B cell (primary cell): ENCODE results near the gene JARID2. TPM values are rescaled to one million over a fixed set of nuclear protein-coding genes. Genes with fewer than 3 reads are reported as not detected.
A peak's percentile ranks its signal among the peaks of the same experiment; 100 is the strongest.

ENCODE experiments used
- ATAC-seq: fragments of 200-7000 bp; cut with Tn5 transposase; one replicate; pipeline ENCODE4 v1.10.0; 2021; ENCODE audit warnings: low read depth, mild to moderate bottlenecking, moderate number of reproducible peaks, moderate library complexity
- CTCF ChIA-PET: fragments of 350-600 bp; sonication (Branson Sonifier 250); formaldehyde crosslinking; loops from one replicate; lab custom pipeline; 2021; ENCODE audit warnings: antibody characterized with exemption, inconsistent platforms; lab: Charles Lee
- POLR2A ChIA-PET: fragments of 350-600 bp; sonication (Branson Sonifier 250); formaldehyde crosslinking; loops from one replicate; lab custom pipeline; 2021; ENCODE audit warnings: antibody characterized with exemption; lab: Charles Lee
- DNase-seq: peaks from one replicate; pipeline ENCODE4 v3.0.0; 2013
- H2AFZ ChIP-seq: 2 replicates; pipeline ENCODE4 v1.6.1; 2012; ENCODE audit warnings: mild to moderate bottlenecking, low read depth, low read length; ENCODE audit not compliant: insufficient read depth, poor library complexity, severe bottlenecking
- H3K27ac ChIP-seq, 2 donors: 1 replicate in 1 of 2; 2 replicates in 1 of 2; pipeline ENCODE4 v1.5.1; 2012 to 2013; ENCODE audit warnings: low read length in 2 of 2, mild to moderate bottlenecking in 2 of 2, moderate library complexity in 1 of 2
- H3K27me3 ChIP-seq, 4 experiments: fragments of 200-600 bp in 1 of 4; sonication (generic) in 1 of 4; replicated peaks in 1 of 4; 1 replicate in 2 of 4; 2 replicates in 2 of 4; pipeline versions ENCODE4 v1.6.1 to v1.7.0; 2013 to 2016; ENCODE audit warnings: low read length in 3 of 4, mild to moderate bottlenecking in 2 of 4, mixed read lengths in 1 of 4, moderate library complexity in 1 of 4; ENCODE audit not compliant: insufficient read depth in 4 of 4, control insufficient read depth in 3 of 4; ENCODE audit errors: control extremely low read depth in 1 of 4
- H3K36me3 ChIP-seq, 2 experiments: replicated peaks in 1 of 2; 1 replicate in 1 of 2; 2 replicates in 1 of 2; pipeline versions ENCODE4 v1.6.1 to v1.7.1; 2013; ENCODE audit warnings: low read length in 1 of 2; ENCODE audit not compliant: insufficient read depth in 2 of 2, control insufficient read depth in 1 of 2; ENCODE audit errors: control extremely low read depth in 1 of 2, extremely low read depth in 1 of 2
- H3K4me1 ChIP-seq, 2 donors: fragments of 200-600 bp in 1 of 2; sonication (generic) in 1 of 2; 1 replicate in 1 of 2; 2 replicates in 1 of 2; pipeline versions ENCODE4 v1.5.1 to v1.6.1; 2013 to 2017; ENCODE audit warnings: low read length in 2 of 2; ENCODE audit not compliant: control insufficient read depth in 2 of 2, insufficient read depth in 2 of 2
- H3K4me2 ChIP-seq: replicated peaks from 2 replicates; pipeline ENCODE3; 2012; ENCODE audit warnings: mild to moderate bottlenecking, low read depth, low read length; ENCODE audit not compliant: poor library complexity, severe bottlenecking
- H3K4me3 ChIP-seq, 5 experiments: fragments of 200-600 bp in 1 of 5; sonication (generic) in 1 of 5; 1 replicate in 3 of 5; 2 replicates in 2 of 5; pipeline versions ENCODE4 v1.5.1 to v1.7.0; 2011 to 2016; ENCODE audit warnings: low read length in 4 of 5, mild to moderate bottlenecking in 4 of 5, low read depth in 2 of 5, control low read depth in 1 of 5, moderate library complexity in 1 of 5; ENCODE audit not compliant: insufficient read depth in 1 of 5; ENCODE audit errors: control extremely low read depth in 1 of 5, extremely low read depth in 1 of 5
- H3K79me2 ChIP-seq: fragments of 200-600 bp; sonication (generic); one replicate; pipeline ENCODE4 v1.6.0; 2016; ENCODE audit warnings: low read length; ENCODE audit not compliant: control insufficient read depth, insufficient read depth
- H3K9ac ChIP-seq: fragments of 200-600 bp; sonication (generic); 2 replicates; pipeline ENCODE4 v1.6.1; 2017; ENCODE audit warnings: mild to moderate bottlenecking, low read length, moderate library complexity
- H3K9me3 ChIP-seq, 3 donors: one replicate each; pipeline versions ENCODE4 v1.6.1 to v1.7.1; 2013; ENCODE audit warnings: low read length in 2 of 3; ENCODE audit not compliant: control insufficient read depth in 2 of 3, insufficient read depth in 1 of 3; ENCODE audit errors: control extremely low read depth in 1 of 3
- H4K20me1 ChIP-seq: 2 replicates; pipeline ENCODE4 v1.6.0; 2012; ENCODE audit warnings: mild to moderate bottlenecking, low read length; ENCODE audit not compliant: insufficient read depth, control insufficient read depth, poor library complexity, severe bottlenecking
- H3K27ac Mint-ChIP-seq: one replicate; pipeline ENCODE4 v1.8.0; 2021; ENCODE audit warnings: mixed read lengths
- H3K27me3 Mint-ChIP-seq: one replicate; pipeline ENCODE4 v1.8.0; 2021; ENCODE audit warnings: mixed read lengths
- H3K4me1 Mint-ChIP-seq: one replicate; pipeline ENCODE4 v1.8.0; 2021; ENCODE audit warnings: mixed read lengths
- H3K4me3 Mint-ChIP-seq: one replicate; pipeline ENCODE4 v1.8.0; 2021; ENCODE audit warnings: mixed read lengths
- H3K9me3 Mint-ChIP-seq: one replicate; pipeline ENCODE4 v1.8.0; 2022; ENCODE audit warnings: mixed read lengths; ENCODE audit not compliant: insufficient read depth
- CTCF ChIP-seq: fragments of 200-600 bp; IDR thresholded peaks from one replicate; pipeline ENCODE4 v1.8.0; 2022; ENCODE audit warnings: antibody characterized with exemption, mild to moderate bottlenecking
- EZH2 ChIP-seq: IDR thresholded peaks from 2 replicates; pipeline ENCODE4 v1.6.1; 2012; ENCODE audit warnings: borderline replicate concordance, low read depth, mild to moderate bottlenecking, moderate library complexity, low read length; ENCODE audit not compliant: insufficient read depth, poor library complexity, severe bottlenecking
- WGBS: methylation state at CpG from one replicate; pipeline ENCODE4 v1.1.5; 2013; ENCODE audit warnings: missing lambda C conversion rate; ENCODE audit not compliant: insufficient coverage; 5-methylcytosine and 5-hydroxymethylcytosine counted together
- intact Hi-C: fragments of 100-400 bp; cut with micrococcal nuclease; formaldehyde crosslinking; loops from one replicate; pipeline ENCODE4 v1.10.0; 2022
- polyA plus RNA-seq: library from polyadenylated mRNA; depleted of rRNA; stranded (reverse); fragments of >200 nt; gene quantifications from 2 replicates; pipeline ENCODE4 v1.2.3, GENCODE V29; 2012
- total RNA-seq, 2 donors: library from RNA; stranded (reverse); fragments of 120-200 nt in 1 of 2; gene quantifications; 1 replicate in 1 of 2; 2 replicates in 1 of 2; pipeline versions ENCODE4 v1.2.3 to v1.2.4, GENCODE V29; 2013 to 2022

Gene JARID2
- total and polyA plus RNA-seq, 2 donors (not counting 1 experiment from before 2014, with no cell fraction given) = 11.0 to 58.1 TPM

- TF ChIP-seq CTCF = peak; percentile 82
- no peak for TF ChIP-seq EZH2
- no peaks in the 10 kb centered on the region for H3K9me3 Mint-ChIP-seq
- peaks cover 9 to 12% of the 10 kb centered on the region in 2 experiments for H3K36me3 ChIP-seq
- no peak overlapping the region for H3K4me3 Mint-ChIP-seq
- H3K4me3 ChIP-seq = no peak overlapping the region
- DNase-seq = peak; percentile 68
- intact Hi-C loops = no loop called here
- POLR2A ChIA-PET = no interaction called here
- no peak overlapping the region for H2AFZ ChIP-seq
- H3K4me2 ChIP-seq = no peak overlapping the region
- CTCF ChIA-PET = interaction anchor here (0.6 to 2.4 kb wide), 9 partner anchors 18 to 1556 kb away, joined by 3 to 9 read pairs (median 4); no protein-coding TSS in a partner anchor
- H3K27ac Mint-ChIP-seq = peak overlapping the region; percentile 43
- H3K79me2 ChIP-seq = peaks cover 98% of the 10 kb centered on the region
- peaks cover 33% of the 10 kb centered on the region for H4K20me1 ChIP-seq
- no peaks in the 10 kb centered on the region for H3K27me3 ChIP-seq
- ATAC-seq = peak; percentile 51
- H3K27ac ChIP-seq = no peak overlapping the region
- 90% methylated on average over 5 of the region's 5 CpGs for WGBS
- peaks cover 0 to 5% of the 10 kb centered on the region in 2 donors for H3K4me1 ChIP-seq
- H3K9me3 ChIP-seq = peaks cover 0 to 3% (median 0%) of the 10 kb centered on the region in 3 donors
- H3K4me1 Mint-ChIP-seq = peaks cover 49% of the 10 kb centered on the region
- H3K9ac ChIP-seq = no peak overlapping the region
- H3K27me3 Mint-ChIP-seq = no peaks in the 10 kb centered on the region
Observed at GRCh38 chr6:15464211-15464725, 218.4 kb downstream of the JARID2 start.

- ATAC-seq (no peak), DNase-seq (no peak)
- Histone ChIP-seq H4K20me1 (peaks cover 33% of the 10 kb centered on the region), H3K27ac (no peak overlapping the region), H3K9ac (no peak overlapping the region), H3K4me3 (no peak overlapping the region), H3K4me2 (no peak overlapping the region), H2AFZ (no peak overlapping the region), H3K9me3 (peaks cover 0 to 3% (median 0%) of the 10 kb centered on the region in 3 donors), H3K79me2 (peaks cover 98% of the 10 kb centered on the region), H3K27me3 (no peaks in the 10 kb centered on the region), H3K4me1 (no peaks in the 10 kb centered on the region), H3K36me3 (peaks cover 12 to 18% of the 10 kb centered on the region in 2 experiments)
- no peak overlapping the region for H3K4me3 Mint-ChIP-seq
- no peak overlapping the region for H3K27ac Mint-ChIP-seq
- H3K27me3 Mint-ChIP-seq = no peaks in the 10 kb centered on the region
- no peaks in the 10 kb centered on the region for H3K9me3 Mint-ChIP-seq
- ChIA-PET POLR2A (no interaction called here), CTCF (no interaction called here)
- peaks cover 40% of the 10 kb centered on the region for H3K4me1 Mint-ChIP-seq
- TF ChIP-seq EZH2 = no peak
- no peak for TF ChIP-seq CTCF
- intact Hi-C loops = no loop called here
- WGBS = 87% methylated on average over 5 of the region's 6 CpGs
Observed at GRCh38 chr6:15465212-15465611, 219.3 kb downstream of the JARID2 start.
